T-helper 2 cell treated with Interferon-gamma antibody and Interleukin-4, amounts not matched to agents 100 ng/mL and 5 ng/mL, for 36 hours (primary cell): Measurements from ENCODE around the gene CBLB. TPM values are rescaled to one million over a fixed set of nuclear protein-coding genes. Genes with fewer than 3 reads are reported as not detected.

Experiments used
- intact Hi-C: fragments of 100-400 bp; cut with micrococcal nuclease; formaldehyde crosslinking; loops from one replicate; pipeline ENCODE4 v1.15.1; 2023
- total RNA-seq: library from RNA; stranded (reverse); gene quantifications from 2 replicates; pipeline ENCODE4 v1.2.3, GENCODE V29; 2022

CBLB gene
- total RNA-seq, 1 donor from 2014 or later: 67.2 TPM

GRCh38 chr3:105791919-105792786 lies 76.7 kb downstream of the CBLB start:
- intact Hi-C loops: no loop called here

- intact Hi-C loops: no loop called here
Measured at GRCh38 chr3:105791131-105791530, 77.7 kb downstream of the CBLB start.

GRCh38 chr3:105790534-105790933 lies 78.3 kb downstream of the CBLB start:
- intact Hi-C loops: no loop called here

DNA sequence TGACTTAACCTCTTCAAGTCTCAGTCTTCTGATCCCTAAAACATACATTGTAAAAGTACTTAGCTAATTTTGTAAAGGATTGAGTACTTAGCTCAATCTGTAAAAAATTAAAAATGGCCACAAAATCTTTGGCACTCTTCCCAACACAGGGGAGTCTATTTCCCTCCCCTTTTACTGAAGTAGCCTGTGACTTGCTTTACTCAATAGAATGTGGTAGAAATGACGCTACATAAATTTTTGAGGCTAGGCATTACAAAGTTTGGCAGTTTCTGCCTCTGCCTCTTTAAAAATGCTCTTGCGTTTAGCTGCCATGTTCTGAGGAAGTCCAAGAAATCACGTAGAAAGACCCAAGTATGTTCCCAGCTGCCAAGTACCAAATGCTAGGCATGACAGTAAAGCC lies 80.2 kb downstream of the CBLB start:
- intact Hi-C loops: no loop called here

GRCh38 chr3:105787453-105787852 lies 81.4 kb downstream of the CBLB start:
- intact Hi-C loops: no loop called here

- intact Hi-C loops: no loop called here
Measured at GRCh38 chr3:105786990-105787389, 81.8 kb downstream of the CBLB start.

GRCh38 chr3:105786241-105786640 lies 82.6 kb downstream of the CBLB start:
- intact Hi-C loops: no loop called here

GRCh38 chr3:105785803-105786202 lies 83.0 kb downstream of the CBLB start:
- intact Hi-C loops: no loop called here

DNA sequence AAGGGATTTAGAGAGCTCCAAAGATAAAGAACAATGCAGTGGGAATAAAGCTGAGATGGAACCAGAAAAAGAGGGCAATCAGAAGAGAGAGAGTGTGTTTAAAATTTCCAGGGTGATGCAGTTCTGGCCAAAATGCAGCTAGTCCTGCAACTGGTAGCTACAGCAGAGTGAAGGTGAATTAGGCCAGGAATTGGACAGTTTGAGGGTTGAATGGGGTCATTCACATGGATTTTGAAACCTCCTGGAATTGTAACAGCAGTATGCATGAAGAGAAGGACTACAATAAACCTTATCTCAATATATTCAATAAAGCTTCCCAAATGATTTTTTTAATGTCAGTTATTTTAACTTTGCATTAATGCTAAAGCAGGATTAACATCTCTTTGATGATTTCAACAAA lies 85.2 kb downstream of the CBLB start:
- intact Hi-C loops: no loop called here

- intact Hi-C loops: no loop called here
Measured at GRCh38 chr3:105781871-105782270, 86.9 kb downstream of the CBLB start.

DNA sequence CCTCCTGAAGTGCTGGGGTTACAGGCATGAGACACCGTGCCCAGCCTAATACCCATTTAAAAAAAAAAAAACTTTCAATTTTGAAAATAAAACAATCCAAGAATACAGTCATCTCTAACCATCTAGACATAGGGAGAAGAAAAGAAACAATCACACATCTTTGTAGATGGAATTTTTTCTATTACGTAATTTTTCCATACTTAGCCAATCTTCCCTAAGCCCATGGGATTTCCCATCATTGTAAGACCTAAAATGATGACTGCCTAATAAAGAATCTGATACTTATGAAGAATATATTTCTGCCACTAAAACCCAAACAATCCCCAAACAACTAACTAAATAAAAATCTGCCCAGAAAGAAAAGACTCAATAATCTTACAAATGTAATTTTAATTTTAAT lies 88.7 kb downstream of the CBLB start:
- intact Hi-C loops: no loop called here

- intact Hi-C loops: no loop called here
Measured at GRCh38 chr3:105775368-105775767, 93.4 kb downstream of the CBLB start.

DNA sequence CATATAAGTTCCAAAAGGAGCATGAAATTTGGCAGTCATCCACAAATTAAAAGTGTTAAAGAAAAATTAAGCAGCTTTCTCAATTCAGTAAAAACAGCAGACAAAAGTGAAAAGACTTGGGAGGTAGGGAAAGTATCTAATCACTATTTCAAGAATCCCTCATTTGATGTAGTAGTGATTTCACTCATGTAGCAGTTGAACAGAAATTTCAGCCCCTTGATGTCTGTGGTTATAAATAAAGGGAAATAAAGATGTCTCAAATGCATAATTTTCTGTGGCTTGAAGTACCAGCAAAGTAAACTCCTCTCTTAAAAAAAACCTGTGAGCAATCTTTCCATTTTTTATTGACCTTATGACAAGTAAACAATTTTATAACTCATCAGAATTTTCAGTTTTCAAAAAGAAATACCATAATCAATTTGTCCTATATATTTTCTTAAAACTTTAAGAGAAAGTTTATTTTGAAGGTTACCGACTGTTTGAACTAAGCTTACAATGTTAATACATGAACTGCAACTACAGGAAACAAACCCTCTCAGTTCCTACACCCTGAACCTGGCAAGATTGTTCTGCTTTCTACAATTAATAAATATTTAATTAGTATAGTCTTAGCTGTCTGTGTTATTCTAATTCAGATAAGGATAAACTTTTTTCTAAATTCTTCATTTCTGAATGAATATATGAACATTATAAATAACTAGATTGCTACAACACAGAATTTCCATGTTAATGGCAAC lies 94.2 kb downstream of the CBLB start:
- intact Hi-C loops: no loop called here

- intact Hi-C loops: no loop called here
Measured at GRCh38 chr3:105773291-105773690, 95.5 kb downstream of the CBLB start.

- intact Hi-C loops: no loop called here
Measured at GRCh38 chr3:105772635-105773034, 96.2 kb downstream of the CBLB start.

- intact Hi-C loops: no loop called here
Measured at GRCh38 chr3:105771392-105771791, 97.4 kb downstream of the CBLB start.

DNA sequence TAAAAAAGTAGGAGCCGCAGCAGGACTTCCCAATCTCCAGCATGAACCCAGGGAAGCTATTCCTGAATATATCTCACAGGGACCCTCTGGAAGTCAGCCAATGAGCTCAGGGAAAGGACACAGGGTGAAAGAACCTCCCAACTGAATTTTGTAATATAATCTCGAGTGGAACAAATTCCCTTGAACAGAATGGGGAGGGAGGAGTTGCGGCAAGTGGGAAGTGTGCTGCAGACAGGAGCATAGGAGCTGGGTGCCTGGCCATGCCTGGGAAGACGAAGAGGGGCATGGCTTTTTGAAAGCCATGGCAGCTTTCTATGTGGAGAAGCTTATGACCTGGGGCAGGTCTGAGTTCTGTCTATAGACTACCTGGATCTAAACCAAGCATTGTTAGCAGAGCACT lies 98.4 kb downstream of the CBLB start:
- intact Hi-C loops: no loop called here

GRCh38 chr3:105767776-105768175 lies 101.0 kb downstream of the CBLB start:
- intact Hi-C loops: no loop called here

DNA sequence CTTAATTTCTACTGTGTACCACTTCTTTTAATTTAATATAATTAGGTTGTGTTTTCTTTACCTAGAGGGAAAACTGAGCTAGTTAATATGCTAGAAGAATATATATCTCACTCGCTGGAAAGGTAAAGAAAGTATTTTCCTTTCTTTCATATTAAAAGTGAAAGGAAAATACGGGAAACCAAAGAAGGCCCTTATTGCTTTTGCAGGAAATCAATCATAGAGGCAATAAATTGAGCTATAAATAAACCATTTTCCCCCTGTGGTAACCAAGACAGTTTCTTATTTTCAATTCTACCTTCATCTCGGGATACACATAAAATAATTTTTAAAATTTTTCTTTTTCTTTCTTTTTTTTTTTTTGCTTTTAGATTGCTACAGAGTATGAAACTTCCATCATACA lies 101.6 kb downstream of the CBLB start:
- intact Hi-C loops: no loop called here

DNA sequence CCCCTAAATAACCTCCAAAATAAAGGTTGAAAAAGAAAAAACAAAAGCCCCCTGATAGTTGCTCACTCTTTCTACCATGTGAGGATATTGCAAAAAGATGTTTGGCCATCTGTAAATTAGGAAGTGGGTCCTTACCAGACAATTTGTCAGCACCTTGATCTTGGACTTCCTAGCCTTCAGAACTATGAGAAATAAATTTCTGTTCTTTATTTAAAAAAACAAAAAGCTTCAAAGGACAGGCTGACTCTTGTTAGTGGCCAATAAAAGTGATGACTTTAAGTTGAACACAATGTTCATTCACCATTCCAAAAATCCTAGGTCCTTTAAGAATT lies 103.5 kb downstream of the CBLB start:
- intact Hi-C loops: no loop called here

DNA sequence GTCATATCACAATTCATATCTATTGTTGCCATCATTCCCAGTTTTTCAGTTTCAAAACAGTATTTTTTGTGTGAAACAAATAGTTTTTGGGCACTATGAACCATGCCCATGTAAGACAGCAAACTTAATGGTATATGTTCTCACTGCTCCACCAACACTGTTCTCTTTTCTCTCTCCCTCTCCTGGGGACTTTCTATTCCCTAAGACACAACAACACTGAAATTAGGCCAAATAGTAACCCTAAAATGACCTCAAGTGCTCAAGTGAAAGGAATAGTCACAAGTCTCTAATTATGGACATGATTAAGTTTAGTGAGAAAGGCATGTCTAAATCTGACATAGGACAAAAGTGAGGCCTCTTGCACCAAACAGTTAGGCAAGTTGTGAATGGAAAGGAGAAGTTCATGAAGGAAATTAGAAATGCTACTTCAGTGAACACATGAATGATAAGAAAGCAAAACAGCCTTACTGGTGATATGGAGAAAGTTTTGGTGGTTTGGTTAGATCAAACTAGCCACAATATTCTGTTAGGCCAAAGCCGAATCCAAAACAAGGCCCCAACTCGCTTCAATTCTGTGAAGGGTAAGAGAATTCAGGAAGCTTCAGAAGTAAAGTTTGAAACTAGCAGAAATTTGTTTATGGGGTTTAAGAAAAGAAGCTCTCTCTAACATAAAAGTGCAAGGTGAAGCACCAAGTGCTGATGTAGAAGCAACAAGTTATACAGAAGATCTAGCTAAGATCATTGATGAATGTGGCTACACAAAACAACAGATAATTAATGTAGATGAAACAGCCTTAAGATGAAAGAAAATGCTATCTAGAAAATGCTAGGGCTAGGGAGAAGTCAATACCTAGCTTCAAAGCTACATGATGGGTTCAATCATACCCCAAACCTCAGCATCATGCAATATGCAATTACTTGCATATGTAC lies 104.2 kb downstream of the CBLB start:
- intact Hi-C loops: loop anchor here (1.0 kb wide), 1 partner anchor 11 kb away; no protein-coding TSS in a partner anchor

DNA sequence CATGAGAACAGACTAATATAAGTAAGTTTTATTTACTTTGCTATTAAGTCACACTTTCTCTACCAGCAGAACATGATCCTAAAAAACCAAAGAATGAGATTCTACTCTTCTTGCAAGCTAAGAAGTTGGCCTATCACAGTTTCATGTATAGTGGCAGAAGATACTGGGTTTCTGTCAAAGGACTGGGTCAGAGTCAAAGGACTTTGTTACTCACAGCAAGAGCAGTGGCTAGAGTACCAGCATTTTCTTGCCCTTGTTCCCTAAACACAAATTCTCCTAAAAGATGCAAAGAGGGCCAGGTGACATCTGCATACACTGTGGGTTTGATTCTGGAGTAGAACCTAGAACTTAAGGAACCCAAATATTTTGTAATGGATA lies 105.2 kb downstream of the CBLB start:
- intact Hi-C loops: loop anchor here (1.0 kb wide), 1 partner anchor 10 kb away; no protein-coding TSS in a partner anchor
